HG03097 (cell line): Measurements from ENCODE around the gene TMEM147.

ENCODE experiments used
- ATAC-seq: cut with Tn5 transposase; IDR thresholded peaks from one replicate; pipeline ENCODE4 v1.9.1; 2021; ENCODE audit not compliant: unreplicated experiment, low FRiP score

Gene TMEM147, protein sequence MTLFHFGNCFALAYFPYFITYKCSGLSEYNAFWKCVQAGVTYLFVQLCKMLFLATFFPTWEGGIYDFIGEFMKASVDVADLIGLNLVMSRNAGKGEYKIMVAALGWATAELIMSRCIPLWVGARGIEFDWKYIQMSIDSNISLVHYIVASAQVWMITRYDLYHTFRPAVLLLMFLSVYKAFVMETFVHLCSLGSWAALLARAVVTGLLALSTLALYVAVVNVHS

DNA sequence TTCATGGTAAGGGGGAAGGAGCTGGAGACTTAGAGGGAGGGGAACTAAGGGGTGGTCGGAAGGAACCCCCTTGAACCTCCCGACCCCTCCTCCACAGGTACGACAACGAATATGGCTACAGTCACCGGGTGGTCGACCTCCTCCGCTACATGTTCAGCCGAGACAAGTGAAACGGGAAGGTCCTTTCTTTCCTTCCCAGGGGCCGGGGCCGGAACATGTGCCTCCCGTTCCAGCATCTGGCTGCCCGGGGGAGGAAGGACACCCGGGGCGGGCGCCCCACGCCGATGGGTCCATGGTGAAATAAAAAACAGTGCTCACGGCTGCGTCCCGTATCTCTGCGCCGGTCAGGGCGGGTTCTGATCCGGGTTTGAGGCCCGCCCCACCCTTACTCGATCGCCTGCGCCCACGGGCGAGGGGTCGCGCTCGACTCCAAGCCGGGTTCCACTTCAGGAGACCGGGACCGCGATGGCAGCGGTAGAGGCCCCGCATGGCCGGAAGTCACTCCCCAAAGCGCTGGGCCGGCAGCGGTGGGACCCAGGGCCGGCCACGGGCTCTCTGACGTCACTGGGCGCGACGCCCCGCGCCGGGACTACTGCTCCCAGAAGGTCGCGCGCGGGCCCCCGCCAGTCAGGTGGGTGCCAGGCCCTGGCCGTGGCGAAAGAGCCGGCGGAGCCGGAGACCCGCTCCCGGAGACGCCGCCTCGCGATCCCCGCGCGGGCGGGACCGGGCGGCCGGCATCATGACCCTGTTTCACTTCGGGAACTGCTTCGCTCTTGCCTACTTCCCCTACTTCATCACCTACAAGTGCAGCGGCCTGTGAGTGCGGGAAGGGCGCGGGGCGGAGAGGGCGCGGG lies at the start of gene TMEM147:
TMEM147 (plus strand) TSS at position 626 of the 854 bp plus-strand sequence; CDS start at position 740, 114 bp downstream.
- peak; percentile 66 for ATAC-seq

DNA sequence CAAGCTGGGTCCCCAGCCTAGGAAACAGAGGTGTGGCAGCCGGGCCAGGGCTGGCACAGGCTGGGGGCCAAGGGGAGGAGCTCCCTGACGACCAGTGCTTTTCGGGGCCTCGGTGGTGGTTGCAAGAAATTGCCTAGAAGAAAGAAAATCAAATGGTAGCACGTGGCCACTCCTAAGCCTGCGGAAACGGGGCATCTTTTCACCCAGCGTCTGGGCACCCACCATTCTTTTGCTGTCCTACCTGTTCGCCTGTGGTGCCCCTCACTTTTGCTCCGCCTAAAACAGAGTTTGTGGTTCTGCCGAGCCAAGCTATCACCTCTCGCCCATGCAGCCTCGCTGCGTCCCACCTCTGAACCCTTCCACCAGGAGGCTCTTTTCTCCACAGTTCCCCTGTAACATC lies 48.0 kb upstream of the TMEM147 start:
- no peak for ATAC-seq

DNA sequence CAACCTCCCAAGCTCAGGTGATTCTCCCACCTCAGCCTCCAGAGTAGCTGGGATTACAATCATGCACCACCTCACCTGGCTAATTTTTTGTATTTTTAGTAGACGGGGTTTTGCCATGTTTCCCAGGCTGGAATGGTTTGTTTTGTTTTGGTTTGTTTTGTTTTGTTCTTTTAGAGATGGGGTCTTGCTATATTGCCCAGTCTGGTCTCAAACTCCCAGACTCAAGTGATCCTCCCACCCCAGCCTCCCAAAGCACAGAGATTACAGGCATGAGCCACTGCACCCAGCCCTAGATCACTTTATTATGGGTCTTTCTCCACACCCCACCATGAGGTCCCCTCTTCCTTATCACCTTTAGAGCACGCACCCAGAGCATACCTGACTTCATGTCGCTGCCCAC lies 47.2 kb upstream of the TMEM147 start:
- ATAC-seq: no peak

DNA sequence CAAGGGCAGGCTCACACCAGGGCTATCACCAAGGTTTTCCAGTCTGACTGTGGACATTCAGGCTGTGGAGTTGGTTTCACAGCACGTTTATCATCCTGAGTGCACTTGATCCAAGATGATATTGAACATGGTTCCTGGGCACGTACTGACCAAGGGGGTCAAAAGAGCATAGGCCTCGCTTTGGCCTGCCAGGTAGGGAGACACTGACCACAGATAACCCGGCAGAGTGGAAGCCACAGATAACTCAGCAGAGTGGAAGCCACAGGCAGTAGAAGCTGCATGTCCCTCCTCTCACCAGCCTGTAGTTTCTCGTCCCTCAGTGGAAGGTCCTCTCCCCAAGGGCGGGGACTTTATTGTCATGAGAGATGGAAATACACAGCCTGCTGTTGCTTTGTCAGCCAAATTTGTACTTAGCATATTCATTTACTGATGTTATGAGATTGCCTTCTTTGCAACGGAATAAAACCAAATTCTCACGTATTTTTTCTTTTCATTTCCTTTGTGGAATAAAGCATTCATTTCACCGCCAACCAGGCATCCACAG lies 46.4 kb upstream of the TMEM147 start:
- ATAC-seq: no peak

DNA sequence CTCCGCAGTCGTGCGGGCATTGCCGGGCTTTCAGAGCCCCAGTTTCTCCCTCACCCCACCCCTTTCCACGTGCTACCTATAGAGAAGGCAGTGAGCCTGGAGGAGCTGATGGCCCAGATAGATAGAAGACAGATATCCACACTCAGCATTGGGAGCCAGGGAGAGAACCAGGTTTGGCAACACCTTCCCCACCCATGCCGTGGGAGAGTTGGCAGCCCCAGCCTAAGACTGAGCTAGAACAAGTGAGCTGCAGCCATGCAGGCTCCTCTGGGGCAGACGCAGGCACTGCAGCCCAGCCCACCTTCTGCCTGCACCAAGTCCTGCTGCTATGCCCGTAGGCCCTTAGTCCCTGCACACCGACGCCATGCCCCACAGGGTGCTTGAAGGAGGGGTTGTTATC lies 44.8 kb upstream of the TMEM147 start:
- no peak for ATAC-seq

DNA sequence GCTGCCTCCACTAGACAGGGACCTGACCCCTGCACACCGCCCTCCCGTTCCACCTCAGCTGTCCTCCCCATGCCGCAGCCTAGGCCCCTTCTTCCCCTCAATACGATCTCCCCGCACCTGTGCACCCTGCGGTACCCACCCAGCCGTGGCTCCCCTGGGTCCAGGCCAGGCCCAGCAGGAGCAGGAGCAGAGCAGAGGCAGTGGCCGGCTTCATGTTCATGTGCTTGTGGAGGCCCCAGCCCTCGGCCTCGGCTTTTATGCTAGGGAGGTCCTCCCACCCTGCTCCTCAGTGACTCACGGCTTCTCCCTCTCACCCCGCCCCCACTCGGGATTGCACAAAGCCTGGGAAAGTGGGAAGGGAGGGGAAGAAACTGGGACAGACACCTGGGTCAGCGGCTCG lies 43.7 kb upstream of the TMEM147 start:
- no peak for ATAC-seq

DNA sequence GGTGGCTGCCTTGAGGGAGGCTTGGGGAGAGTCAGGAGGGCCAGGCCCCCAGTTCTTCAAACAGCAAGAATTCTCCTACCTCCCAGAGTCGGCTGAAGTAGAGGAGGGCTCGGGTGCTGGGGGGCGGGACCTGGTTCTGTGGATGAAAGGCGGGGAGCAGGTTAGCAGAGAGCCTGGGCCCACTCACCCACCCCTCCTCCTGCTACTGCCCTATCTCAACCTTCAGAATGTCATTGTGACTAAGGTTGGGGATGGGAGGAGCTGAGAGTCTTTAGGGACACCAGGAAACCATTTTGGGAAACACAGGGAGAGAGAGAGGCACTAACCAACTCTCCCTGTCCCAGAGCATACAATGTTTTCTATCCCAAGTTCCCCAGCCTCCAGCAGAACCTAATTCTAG lies 42.7 kb upstream of the TMEM147 start:
- ATAC-seq: no peak

DNA sequence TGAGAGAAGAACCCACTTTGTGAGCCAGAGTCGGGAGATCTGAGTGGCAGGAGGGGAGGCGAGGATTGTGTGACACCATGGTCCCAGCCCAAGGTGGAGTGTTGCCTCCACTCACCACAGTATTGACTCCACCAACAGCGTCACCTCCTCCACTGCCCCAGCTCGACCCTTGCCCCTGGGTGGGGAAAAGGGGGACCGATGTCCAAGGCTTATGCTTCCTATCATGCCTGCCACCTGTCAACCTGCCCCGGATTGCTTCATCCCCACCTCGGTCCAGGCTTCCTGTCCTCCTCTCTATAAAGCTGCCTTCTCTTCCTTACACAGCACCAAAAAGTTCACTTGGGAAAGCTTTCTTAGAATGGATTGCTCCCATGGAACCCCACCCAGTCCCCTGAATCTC lies 39.4 kb upstream of the TMEM147 start:
- no peak for ATAC-seq

DNA sequence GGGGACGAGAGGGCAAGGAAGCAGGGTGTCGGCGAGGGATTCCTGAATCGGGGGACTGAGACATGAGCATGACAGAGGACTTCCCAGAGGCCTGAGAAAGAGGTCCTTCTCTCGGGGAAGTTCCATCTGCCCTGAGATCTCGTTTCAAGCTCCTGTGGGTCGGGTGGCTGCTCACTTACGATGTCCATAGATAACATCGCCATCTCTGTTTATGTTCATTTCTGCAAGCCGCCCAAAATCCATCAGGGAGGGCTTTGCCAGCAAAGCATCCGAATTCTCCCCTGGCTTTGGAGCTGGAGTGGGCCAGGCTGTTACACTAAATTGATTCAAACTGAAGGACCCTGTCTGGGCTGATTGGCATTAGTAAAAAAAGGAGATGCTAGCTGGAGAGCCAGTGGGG lies 37.9 kb upstream of the TMEM147 start:
- no peak for ATAC-seq

DNA sequence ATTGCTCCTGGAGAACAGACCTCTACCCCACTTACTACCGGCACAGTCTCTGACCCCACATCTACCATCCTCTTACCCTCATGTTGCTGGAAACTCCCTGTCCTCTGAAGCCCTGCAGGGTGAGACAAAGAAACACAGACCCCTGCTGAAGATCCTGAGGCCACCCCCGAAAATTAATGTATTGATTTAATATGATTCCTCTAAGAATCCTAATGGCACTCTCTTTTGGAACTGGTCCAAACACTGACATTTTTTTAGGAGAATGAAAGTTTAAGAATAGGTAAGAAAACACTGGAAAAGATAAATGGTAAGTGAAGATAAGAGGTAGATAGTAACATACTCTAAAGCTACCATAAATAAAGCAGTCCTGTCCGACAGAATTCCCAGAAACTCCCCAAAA lies 37.3 kb upstream of the TMEM147 start:
- no peak for ATAC-seq

DNA sequence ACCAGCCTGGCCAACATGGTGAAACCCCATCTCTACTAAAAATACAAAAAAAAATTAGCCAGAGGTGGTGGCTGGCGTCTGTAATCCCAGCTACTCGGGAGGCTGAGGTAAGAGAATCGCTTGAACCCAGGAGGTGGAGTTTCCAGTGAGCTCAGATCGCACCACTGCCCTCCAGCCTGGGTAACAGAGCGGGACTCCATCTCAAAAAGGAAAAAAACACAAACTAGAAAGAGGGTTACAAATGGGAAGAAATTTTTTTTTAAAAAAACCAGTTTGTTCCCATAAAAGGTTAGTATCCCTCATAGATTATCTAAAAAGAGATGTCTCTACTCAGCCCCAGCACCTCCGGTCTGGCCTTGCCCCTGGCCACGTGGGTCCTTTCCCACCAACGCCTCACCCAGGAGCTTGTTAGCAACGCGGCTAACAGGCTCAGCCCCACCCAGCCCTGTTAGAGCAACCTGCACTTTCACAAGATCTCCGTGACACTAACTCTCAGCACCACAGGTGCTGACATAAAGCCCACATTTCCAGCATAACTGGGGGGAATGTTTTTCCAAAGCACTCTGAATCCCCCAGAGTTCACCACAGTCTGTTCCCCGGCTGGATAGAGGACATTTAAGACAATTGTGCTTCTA lies 36.3 kb upstream of the TMEM147 start:
- ATAC-seq: no peak

DNA sequence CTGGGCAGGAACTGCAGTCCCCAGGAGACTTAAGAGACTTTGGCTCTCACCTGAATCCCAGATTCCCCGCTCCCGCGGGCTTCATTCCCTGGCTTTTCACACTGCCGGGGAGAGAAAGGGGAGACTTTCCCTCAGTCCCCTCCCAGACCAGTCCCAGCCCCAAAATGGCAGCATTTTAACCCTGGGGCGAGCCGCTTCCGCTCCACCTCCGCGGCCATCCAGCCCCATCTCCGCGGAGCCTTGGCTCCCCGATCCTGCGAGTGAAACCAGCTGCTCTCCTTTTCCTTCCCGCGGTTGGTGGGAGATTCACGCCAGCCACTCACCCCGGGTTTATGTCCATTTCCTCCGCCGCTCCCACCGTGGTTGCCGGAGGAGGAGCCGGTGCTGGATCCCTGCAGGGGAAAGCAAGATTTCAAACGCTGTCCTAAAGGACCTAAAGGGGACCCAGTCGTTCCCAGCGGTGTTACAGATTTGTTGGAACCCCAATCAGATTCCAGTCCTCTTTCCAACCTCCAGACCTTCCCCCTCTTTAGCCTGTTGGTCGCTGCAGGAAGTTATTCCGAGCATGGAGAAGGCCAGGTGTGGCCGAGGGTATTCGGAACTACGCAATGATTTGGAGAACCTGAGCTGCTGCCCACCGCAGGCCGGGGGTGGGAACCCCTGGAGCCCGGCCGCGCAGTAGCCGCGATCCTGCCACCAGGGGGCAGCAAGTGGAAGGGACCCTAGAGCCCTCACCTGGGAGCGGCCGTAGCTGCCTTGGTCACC lies 35.4 kb upstream of the TMEM147 start:
- ATAC-seq: peak; percentile 43

DNA sequence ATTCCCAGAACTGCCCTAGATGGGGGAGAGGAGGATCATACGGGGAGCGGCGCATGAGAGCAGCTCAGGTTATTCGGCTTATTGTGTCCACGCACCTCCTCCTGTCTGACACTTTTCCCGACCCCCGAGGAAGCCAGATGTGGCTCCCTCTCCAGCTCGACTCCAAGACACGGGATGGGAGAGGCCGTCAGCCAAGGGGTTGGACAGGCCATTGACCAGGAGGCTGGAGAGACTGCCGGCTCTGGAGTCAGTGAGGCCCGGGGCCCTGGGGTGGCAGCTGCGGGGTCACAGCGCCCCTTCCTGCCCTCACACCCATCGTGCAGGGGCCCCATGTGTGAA lies 34.8 kb upstream of the TMEM147 start:
- no peak for ATAC-seq

DNA sequence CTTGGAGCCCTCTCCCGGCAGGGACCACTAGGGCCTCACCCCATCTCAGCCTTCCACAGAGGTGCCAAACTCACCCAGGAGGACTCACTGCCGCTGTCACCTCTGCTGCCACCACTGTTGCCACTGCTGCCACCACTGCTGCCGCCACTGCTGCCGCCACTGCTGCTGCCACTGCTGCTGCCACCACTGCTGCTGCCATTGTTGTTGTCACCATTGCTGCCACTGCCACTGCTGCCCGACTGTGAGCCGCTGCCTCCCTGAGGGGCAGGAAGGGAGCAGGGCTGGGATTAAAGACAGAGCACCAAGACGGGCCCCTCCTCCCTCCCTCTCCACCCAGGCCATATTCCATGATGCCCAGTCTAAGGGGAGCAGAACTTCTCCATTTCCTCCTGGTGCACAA lies 34.1 kb upstream of the TMEM147 start:
- ATAC-seq: no peak

DNA sequence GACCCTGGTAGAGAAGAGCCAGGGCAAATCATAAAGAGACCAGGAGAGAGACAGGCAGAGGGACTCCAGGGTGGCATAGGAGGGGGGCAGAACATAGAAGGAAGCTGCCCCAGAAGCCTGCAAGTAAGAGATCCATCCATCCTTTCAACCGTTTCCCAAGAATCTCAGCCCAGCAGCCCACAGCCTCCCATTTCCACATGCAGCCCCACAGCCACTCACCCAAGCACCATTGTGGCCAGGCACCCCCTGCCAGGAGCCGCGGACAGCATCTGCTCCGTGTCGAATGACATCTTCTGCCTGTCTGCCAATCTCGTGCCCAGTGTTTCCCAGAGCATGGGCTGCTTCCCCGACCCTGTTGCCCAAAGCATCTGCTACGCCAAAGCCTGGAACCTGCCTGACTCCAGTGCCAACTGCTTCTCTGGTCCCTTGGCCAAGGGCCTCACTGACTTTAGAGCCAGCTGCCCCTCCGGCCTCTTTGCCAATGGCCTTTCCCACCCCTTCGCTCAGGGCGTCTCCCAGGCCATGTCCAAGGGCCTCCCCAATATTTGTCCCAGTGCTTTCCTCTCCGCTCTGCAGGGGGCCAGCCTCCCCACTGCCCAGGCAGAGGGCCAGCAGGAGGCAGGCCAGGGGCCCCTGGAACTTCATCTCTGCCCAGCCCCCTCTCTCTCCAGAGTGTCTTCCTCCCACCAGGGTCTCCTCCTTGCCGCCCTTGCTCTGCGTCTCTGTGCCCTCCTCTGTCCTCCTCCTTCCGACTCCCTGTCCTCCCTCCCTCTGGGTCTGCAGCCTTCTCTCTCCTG lies 32.4 kb upstream of the TMEM147 start:
- no peak for ATAC-seq

DNA sequence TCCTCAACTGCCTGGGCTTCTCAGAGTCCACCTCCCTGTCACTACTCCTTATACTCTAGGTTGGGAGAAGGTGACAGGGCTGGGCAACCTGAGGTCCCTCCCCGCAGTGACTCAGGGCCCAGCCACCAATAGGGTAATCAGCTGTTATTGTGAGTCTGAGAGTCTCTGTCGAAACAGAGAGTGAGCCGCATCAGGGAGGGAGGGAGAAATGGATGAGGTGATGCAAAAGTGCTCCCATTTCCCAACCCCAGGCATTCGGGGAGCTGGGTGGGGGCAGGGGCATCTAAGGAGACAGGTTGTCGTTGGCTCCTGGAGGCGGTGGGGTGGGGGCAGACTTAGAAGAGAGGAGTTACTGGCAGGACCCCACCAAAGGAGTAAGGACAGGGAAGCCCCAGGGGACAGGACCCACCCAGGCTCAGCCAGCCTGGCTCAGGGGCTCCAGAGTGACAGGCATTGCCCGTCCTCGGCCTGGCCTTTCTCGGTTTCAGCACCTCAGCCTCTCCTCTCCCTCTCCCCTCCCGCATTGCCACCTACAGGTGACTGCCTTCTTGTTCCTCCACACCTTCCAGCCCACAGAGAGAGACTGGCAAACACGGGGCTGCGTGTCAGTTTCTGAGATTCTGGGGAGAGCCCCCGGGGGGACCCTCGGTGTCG lies 31.7 kb upstream of the TMEM147 start, which contains the start of gene DMKN:
DMKN (minus strand) TSS at position 22 of the 654 bp plus-strand sequence. CDS start 174 bp downstream, outside the sequence.
- no peak for ATAC-seq

DNA sequence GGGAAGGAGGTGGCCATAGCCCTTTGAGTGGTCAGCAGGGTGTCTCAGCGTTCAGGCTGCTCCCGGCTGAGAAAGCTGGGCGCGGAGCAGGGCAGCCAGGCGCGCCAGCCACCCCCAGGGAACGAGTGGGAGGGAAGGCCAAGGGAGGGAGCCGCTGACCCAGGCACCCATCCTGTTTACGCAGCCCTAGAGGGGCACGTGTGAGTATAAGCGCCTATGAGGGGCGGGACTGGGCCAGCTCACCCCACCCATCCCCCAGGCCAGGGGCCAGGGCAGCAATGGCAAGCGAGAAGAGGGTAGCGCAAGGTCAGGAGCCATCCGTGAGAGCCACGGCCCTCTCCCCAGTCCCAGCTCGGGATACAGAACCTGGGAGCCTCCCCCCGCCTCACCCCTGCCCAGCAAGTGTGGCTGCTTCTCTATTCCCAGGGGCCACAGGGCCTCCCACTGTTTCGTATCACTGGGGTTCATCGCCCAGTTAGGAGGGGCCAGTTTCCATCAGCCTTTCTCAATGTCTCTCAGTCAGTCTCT lies 31.1 kb upstream of the TMEM147 start:
- ATAC-seq: no peak

DNA sequence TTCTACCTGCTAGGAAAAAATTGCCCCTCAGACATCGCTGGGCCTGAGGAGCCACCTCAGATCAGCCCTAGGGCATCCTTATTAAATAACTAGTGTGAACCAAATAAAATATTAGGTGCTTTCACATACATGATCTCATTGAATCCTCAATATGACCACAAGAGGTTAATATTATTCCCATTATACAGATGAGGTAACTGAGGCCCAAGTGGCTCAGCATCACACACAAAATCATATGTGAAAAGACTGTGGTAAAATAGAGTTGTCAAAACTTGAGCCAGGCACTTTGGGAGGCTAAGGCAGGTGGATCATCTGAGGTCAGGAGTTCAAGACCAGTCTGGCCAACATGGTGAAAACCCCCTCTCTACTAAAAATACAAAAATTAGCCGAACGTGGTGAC lies 29.1 kb upstream of the TMEM147 start:
- ATAC-seq: no peak

DNA sequence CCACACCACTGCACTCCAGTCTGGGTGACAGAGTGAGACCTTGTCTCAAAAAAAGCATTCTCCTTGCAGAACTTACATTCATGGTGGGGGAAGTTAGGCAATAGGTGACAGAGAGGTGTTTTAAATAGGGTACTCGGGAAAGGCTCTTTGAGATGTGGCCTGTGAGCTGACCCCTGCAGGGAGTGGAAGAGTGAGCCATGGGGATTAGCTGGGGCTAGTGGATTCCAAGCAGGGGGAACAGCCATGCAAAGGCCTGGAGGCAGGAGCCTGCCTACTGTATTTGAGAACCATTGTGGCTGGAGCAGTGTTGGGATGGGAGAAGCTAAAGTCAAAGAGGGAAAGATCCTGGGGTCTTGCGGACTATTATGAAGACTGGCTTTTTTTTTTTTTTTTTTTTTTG lies 28.1 kb upstream of the TMEM147 start:
- ATAC-seq: no peak
